HepG2 (cell line): ENCODE data around the gene NEURL4. TPM values are rescaled to one million over a fixed set of nuclear protein-coding genes. Genes with fewer than 3 reads are reported as not detected.

Experiments
- HDAC2 ChIP-seq: sonication (generic); formaldehyde crosslinking; IDR thresholded peaks from 2 replicates; pipeline ENCODE4 v1.4.0; 2020; ENCODE audit warnings: missing genetic modification reagents
- ISL2 ChIP-seq: sonication (generic); formaldehyde crosslinking; IDR thresholded peaks from 2 replicates; pipeline ENCODE4 v1.5.0; 2020; ENCODE audit warnings: missing genetic modification reagents
- NONO ChIP-seq, 2 experiments: fragments of 450-650 bp in 1 of 2; sonication (generic) in 1 of 2; formaldehyde crosslinking in 1 of 2; IDR thresholded peaks in 1 of 2; conservative IDR thresholded peaks in 1 of 2; 2 replicates each; pipeline versions ENCODE4 v1.6.1 to v1.8.0; 2017 to 2022; ENCODE audit warnings: mild to moderate bottlenecking in 1 of 2, missing genetic modification reagents in 1 of 2, moderate library complexity in 1 of 2
- NR2F2 ChIP-seq: IDR thresholded peaks from 2 replicates; pipeline ENCODE4 v1.6.1; 2012; ENCODE audit warnings: low read depth, inconsistent platforms, borderline replicate concordance
- REL ChIP-seq: sonication (generic); formaldehyde crosslinking; conservative IDR thresholded peaks from 2 replicates; pipeline ENCODE4 v1.8.0; 2022; ENCODE audit warnings: mild to moderate bottlenecking, missing genetic modification reagents, moderate library complexity
- SKI ChIP-seq: fragments of 450-650 bp; IDR thresholded peaks from one replicate; pipeline ENCODE4 v1.6.1; 2018; ENCODE audit warnings: mild to moderate bottlenecking; ENCODE audit not compliant: partially characterized antibody
- SNAPC2 ChIP-seq: sonication (generic); formaldehyde crosslinking; IDR thresholded peaks from 2 replicates; pipeline ENCODE4 v1.8.1; 2022; ENCODE audit warnings: mild to moderate bottlenecking, missing genetic modification reagents
- TBL1XR1 ChIP-seq: fragments of 150-350 bp; IDR thresholded peaks from 2 replicates; pipeline ENCODE4 v1.6.1; 2014; ENCODE audit warnings: borderline replicate concordance, low read length; ENCODE audit not compliant: partially characterized antibody
- ZFP36L2 ChIP-seq: sonication (generic); formaldehyde crosslinking; IDR thresholded peaks from 2 replicates; pipeline ENCODE4 v1.4.0; 2020; ENCODE audit warnings: missing genetic modification reagents
- ZNF24 ChIP-seq: fragments of 450-650 bp; IDR thresholded peaks from 2 replicates; pipeline ENCODE4 v1.6.1; 2017; ENCODE audit warnings: antibody characterized with exemption, mild to moderate bottlenecking
- ZNF296 ChIP-seq: sonication (generic); formaldehyde crosslinking; conservative IDR thresholded peaks from 2 replicates; pipeline ENCODE4 v1.5.0; 2020; ENCODE audit warnings: mild to moderate bottlenecking, missing genetic modification reagents
- ZNF792 ChIP-seq: IDR thresholded peaks from 2 replicates; pipeline ENCODE4 v1.6.1; 2016
- ZNF891 ChIP-seq: sonication (generic); formaldehyde crosslinking; IDR thresholded peaks from 2 replicates; pipeline ENCODE4 v1.5.0; 2020; ENCODE audit warnings: mild to moderate bottlenecking, missing genetic modification reagents
- ZSCAN21 ChIP-seq: sonication (generic); formaldehyde crosslinking; IDR thresholded peaks from 2 replicates; pipeline ENCODE4 v1.8.0; 2022; ENCODE audit warnings: mild to moderate bottlenecking, missing genetic modification reagents, moderate library complexity, borderline replicate concordance
- ZSCAN9 ChIP-seq: IDR thresholded peaks from 2 replicates; pipeline ENCODE4 v1.6.1; 2016; ENCODE audit warnings: borderline replicate concordance
- polyA plus RNA-seq, 8 experiments: library from polyadenylated mRNA; depleted of rRNA in 3 of 8; stranded (reverse) in 7 of 8; unstranded in 1 of 8; fragments of >200 nt; fragmentation: Illumina TruSeq in 4 of 8; extraction: Trizol in 4 of 8; gene quantifications; 2 replicates each; pipeline versions ENCODE4 v1.2.1 to v1.2.3, GENCODE V29; 2011 to 2016; ENCODE audit warnings: low read depth in 4 of 8, missing spikeins in 1 of 8, mixed read lengths in 1 of 8; ENCODE audit not compliant: insufficient read depth in 1 of 8
- total RNA-seq, 5 experiments: library from RNA; depleted of rRNA; stranded (reverse); fragments of >200 nt; fragmentation: Illumina TruSeq; extraction: Trizol; gene quantifications; 2 replicates each; pipeline ENCODE4 v1.2.3, GENCODE V29; 2016; ENCODE audit warnings: low read depth in 1 of 5
- TF ChIP-seq, protein P1 (sequence below): IDR thresholded peaks from 2 replicates; pipeline ENCODE4 v1.6.1; 2016; ENCODE audit warnings: mild to moderate bottlenecking, missing biosample characterization, missing genetic modification reagents
- TF ChIP-seq, protein P2 (sequence below): IDR thresholded peaks from 2 replicates; pipeline ENCODE4 v1.6.1; 2012; ENCODE audit warnings: inconsistent platforms
- TF ChIP-seq, protein P3 (sequence below): IDR thresholded peaks from 2 replicates; pipeline ENCODE4 v1.6.1; 2012; ENCODE audit warnings: low read length, improper control_type of control experiment
- TF ChIP-seq, protein P4 (sequence below): sonication (generic); formaldehyde crosslinking; IDR thresholded peaks from 2 replicates; pipeline ENCODE4 v1.8.1; 2023; ENCODE audit warnings: mild to moderate bottlenecking, moderate library complexity, missing genetic modification reagents
- TF ChIP-seq, protein P5 (sequence below): sonication (generic); formaldehyde crosslinking; IDR thresholded peaks from 2 replicates; pipeline ENCODE4 v1.5.1; 2020; ENCODE audit warnings: mild to moderate bottlenecking, missing genetic modification reagents, moderate library complexity
- TF ChIP-seq, protein P6 (sequence below): sonication (generic); formaldehyde crosslinking; IDR thresholded peaks from 2 replicates; pipeline ENCODE4 v1.5.0; 2020; ENCODE audit warnings: missing genetic modification reagents
- TF ChIP-seq, protein P7 (sequence below): sonication (generic); formaldehyde crosslinking; IDR thresholded peaks from 2 replicates; pipeline ENCODE4 v1.8.1; 2023; ENCODE audit warnings: mild to moderate bottlenecking, missing genetic modification reagents, borderline replicate concordance

The NEURL4 gene
- total and polyA plus RNA-seq, 2 of the 13 experiments (the other 11 are each of a cell fraction or from before 2014, with no cell fraction given), result 14.8 to 15.7 TPM

DNA sequence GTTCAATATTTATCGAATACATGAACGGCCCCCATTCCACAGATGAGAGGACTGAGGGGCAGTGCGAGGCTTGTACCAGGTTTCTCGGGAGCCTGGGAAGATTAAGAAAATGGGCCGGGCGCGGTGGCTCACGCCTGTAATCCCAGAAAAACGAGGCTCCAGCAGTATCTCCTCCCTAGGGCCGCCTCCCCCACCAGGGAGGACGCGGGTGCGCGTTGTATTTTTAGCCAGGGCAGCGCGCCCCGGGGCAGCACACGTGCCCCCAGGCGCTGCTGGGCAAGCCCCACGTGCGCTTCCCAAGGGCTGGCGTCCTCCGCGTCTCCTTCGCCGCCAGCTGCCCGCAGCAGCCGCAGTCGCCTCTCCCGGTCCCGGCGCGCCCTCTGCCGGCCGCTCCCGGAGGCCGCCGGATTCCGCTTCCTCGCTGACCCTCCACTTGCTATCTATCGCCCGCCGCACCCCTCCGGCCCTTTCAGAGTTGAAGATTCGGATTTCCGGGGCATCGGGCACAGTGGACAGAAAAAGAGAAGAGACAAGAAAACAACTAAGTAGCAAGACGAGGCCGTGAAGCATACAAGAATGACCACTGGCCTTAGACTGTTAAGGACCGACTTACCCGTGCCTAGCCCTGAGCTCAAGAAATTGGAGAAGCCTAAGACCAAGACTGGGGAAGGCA is 32.8 kb downstream of the NEURL4 start (continued):
- TF ChIP-seq, protein P1, sequence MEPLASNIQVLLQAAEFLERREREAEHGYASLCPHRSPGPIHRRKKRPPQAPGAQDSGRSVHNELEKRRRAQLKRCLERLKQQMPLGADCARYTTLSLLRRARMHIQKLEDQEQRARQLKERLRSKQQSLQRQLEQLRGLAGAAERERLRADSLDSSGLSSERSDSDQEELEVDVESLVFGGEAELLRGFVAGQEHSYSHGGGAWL (CRISPR knock-in tag), result peak; percentile 92
- TF ChIP-seq SKI, result peak; percentile 63
- TF ChIP-seq ZNF792, result peak; percentile 66; the same call in 1 of the 2 replicates
- no peak for TF ChIP-seq TBL1XR1
- TF ChIP-seq, protein P2, sequence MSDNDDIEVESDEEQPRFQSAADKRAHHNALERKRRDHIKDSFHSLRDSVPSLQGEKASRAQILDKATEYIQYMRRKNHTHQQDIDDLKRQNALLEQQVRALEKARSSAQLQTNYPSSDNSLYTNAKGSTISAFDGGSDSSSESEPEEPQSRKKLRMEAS, result peak; percentile 96
- TF ChIP-seq NONO (IDR thresholded peaks at IDR 0.05), result no peak
- TF ChIP-seq NONO (CRISPR knock-in tag; conservative IDR thresholded peaks at IDR 0.05), result peak; percentile 70
- TF ChIP-seq, protein P3, sequence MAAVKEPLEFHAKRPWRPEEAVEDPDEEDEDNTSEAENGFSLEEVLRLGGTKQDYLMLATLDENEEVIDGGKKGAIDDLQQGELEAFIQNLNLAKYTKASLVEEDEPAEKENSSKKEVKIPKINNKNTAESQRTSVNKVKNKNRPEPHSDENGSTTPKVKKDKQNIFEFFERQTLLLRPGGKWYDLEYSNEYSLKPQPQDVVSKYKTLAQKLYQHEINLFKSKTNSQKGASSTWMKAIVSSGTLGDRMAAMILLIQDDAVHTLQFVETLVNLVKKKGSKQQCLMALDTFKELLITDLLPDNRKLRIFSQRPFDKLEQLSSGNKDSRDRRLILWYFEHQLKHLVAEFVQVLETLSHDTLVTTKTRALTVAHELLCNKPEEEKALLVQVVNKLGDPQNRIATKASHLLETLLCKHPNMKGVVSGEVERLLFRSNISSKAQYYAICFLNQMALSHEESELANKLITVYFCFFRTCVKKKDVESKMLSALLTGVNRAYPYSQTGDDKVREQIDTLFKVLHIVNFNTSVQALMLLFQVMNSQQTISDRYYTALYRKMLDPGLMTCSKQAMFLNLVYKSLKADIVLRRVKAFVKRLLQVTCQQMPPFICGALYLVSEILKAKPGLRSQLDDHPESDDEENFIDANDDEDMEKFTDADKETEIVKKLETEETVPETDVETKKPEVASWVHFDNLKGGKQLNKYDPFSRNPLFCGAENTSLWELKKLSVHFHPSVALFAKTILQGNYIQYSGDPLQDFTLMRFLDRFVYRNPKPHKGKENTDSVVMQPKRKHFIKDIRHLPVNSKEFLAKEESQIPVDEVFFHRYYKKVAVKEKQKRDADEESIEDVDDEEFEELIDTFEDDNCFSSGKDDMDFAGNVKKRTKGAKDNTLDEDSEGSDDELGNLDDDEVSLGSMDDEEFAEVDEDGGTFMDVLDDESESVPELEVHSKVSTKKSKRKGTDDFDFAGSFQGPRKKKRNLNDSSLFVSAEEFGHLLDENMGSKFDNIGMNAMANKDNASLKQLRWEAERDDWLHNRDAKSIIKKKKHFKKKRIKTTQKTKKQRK, result no peak
- TF ChIP-seq ZNF891 (CRISPR knock-in tag), result 0 out of 2 replicates have a peak, but pooled peaks have one; percentile 42
- TF ChIP-seq, protein P4, sequence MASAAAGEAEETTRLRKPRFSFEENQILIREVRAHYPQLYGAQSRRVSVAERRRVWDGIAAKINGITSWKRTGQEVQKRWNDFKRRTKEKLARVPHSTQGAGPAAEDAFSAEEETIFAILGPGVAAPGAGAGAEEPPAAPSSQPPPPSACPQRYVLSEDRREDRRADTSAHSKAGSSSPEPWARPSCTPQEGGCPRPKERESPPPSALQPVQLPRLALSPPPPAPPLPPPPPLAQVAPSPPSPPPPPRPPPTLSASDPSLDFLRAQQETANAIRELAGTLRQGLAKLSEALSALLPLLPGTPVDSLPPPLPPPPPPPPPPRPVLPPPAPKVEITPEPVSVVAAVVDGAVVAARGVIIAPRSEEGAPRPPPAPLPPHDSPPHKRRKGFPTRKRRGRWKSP, result peak; percentile 64; the same call in 1 of the 2 replicates
- peak; percentile 51; the same call in 1 of the 2 replicates for TF ChIP-seq ZSCAN9 (CRISPR knock-in tag)
- TF ChIP-seq ZSCAN21 (CRISPR knock-in tag), result peak; percentile 64; the same call in 1 of the 2 replicates
- TF ChIP-seq, protein P5, sequence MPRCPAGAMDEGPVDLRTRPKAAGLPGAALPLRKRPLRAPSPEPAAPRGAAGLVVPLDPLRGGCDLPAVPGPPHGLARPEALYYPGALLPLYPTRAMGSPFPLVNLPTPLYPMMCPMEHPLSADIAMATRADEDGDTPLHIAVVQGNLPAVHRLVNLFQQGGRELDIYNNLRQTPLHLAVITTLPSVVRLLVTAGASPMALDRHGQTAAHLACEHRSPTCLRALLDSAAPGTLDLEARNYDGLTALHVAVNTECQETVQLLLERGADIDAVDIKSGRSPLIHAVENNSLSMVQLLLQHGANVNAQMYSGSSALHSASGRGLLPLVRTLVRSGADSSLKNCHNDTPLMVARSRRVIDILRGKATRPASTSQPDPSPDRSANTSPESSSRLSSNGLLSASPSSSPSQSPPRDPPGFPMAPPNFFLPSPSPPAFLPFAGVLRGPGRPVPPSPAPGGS (CRISPR knock-in tag), result no peak; the same call in 1 of the 2 replicates
- no peak for TF ChIP-seq SNAPC2 (CRISPR knock-in tag)
- TF ChIP-seq ISL2 (CRISPR knock-in tag), result peak; percentile 41; the same call in 1 of the 2 replicates
- TF ChIP-seq, protein P6, sequence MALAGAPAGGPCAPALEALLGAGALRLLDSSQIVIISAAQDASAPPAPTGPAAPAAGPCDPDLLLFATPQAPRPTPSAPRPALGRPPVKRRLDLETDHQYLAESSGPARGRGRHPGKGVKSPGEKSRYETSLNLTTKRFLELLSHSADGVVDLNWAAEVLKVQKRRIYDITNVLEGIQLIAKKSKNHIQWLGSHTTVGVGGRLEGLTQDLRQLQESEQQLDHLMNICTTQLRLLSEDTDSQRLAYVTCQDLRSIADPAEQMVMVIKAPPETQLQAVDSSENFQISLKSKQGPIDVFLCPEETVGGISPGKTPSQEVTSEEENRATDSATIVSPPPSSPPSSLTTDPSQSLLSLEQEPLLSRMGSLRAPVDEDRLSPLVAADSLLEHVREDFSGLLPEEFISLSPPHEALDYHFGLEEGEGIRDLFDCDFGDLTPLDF (CRISPR knock-in tag), result no peak
- no peak for TF ChIP-seq ZNF296 (CRISPR knock-in tag)
- 0 out of 2 replicates have a peak, but pooled peaks have one; percentile 6 for TF ChIP-seq NR2F2
- TF ChIP-seq REL, result no peak
- peak; percentile 44; the same call in 1 of the 2 replicates for TF ChIP-seq HDAC2
- TF ChIP-seq, protein P7, sequence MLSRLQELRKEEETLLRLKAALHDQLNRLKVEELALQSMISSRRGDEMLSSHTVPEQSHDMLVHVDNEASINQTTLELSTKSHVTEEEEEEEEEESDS (CRISPR knock-in tag), result no peak
- no peak for TF ChIP-seq ZFP36L2 (CRISPR knock-in tag)
- no peak for TF ChIP-seq ZNF24
